Suprapubic skin (tissue), 4 donors: Measurements from ENCODE around the gene UCMA. TPM values are rescaled to one million over a fixed set of nuclear protein-coding genes. Genes with fewer than 3 reads are reported as not detected.

ENCODE experiments used
- DNase-seq, 2 donors: peaks; one replicate each; pipeline ENCODE4 v3.0.0-alpha.2; 2019; ENCODE audit warnings: low spot score in 2 of 2
- H3K27ac ChIP-seq: fragments of 200-600 bp; sonication (generic); one replicate; pipeline ENCODE4 v1.5.1; 2019
- H3K27me3 ChIP-seq: fragments of 200-600 bp; sonication (generic); one replicate; pipeline ENCODE4 v1.5.1; 2019
- H3K36me3 ChIP-seq: fragments of 200-600 bp; sonication (generic); one replicate; pipeline ENCODE4 v1.5.1; 2019
- H3K4me1 ChIP-seq: fragments of 200-600 bp; sonication (generic); one replicate; pipeline ENCODE4 v1.5.1; 2019
- H3K4me3 ChIP-seq: fragments of 200-600 bp; sonication (generic); one replicate; pipeline ENCODE4 v1.5.1; 2019; ENCODE audit warnings: mild to moderate bottlenecking
- H3K9me3 ChIP-seq: fragments of 200-600 bp; sonication (generic); one replicate; pipeline ENCODE4 v1.5.1; 2019
- CTCF ChIP-seq, 2 donors: fragments of 200-600 bp in 1 of 2; fragments of 450-650 bp in 1 of 2; sonication (generic) in 1 of 2; IDR thresholded peaks; one replicate each; pipeline ENCODE4 v1.5.1; 2016 to 2019; ENCODE audit warnings: antibody characterized with exemption in 2 of 2, mild to moderate bottlenecking in 1 of 2, moderate library complexity in 1 of 2
- EP300 ChIP-seq: sonication (generic); formaldehyde crosslinking; IDR thresholded peaks from one replicate; pipeline ENCODE4 v1.6.1; 2017; ENCODE audit warnings: antibody characterized with exemption
- POLR2A ChIP-seq, 2 donors: fragments of 450-650 bp; IDR thresholded peaks; one replicate each; pipeline ENCODE4 v1.6.1; 2017; ENCODE audit warnings: antibody characterized with exemption in 2 of 2, mild to moderate bottlenecking in 2 of 2, moderate library complexity in 2 of 2
- POLR2AphosphoS5 ChIP-seq, 3 donors: sonication (generic); formaldehyde crosslinking; IDR thresholded peaks; one replicate each; pipeline ENCODE4 v1.6.1; 2017; ENCODE audit warnings: antibody characterized with exemption in 3 of 3
- WGBS: methylation state at CpG from one replicate; pipeline ENCODE4 v1.1.5; 2018; 5-methylcytosine and 5-hydroxymethylcytosine counted together
- total RNA-seq, 4 donors: library from RNA; depleted of rRNA; stranded (reverse); fragments of >200 nt; gene quantifications; one replicate each; pipeline ENCODE4 v1.1.0, GENCODE V29; 2016

The UCMA gene
- total RNA-seq, 4 donors from 2014 or later: not detected

GRCh38 chr10:13173616-13174015, 60.6 kb downstream of the UCMA start:
- no peaks in the 10 kb centered on the region for H3K4me1 ChIP-seq
- H3K27ac ChIP-seq: no peak overlapping the region
- H3K9me3 ChIP-seq: no peaks in the 10 kb centered on the region
- H3K4me3 ChIP-seq: no peak overlapping the region
- no peaks in the 10 kb centered on the region for H3K36me3 ChIP-seq
- H3K27me3 ChIP-seq: no peaks in the 10 kb centered on the region
- no peak for TF ChIP-seq POLR2A (IDR thresholded peaks at IDR 0.05)
- no peak for TF ChIP-seq CTCF (IDR thresholded peaks at IDR 0.05)
- TF ChIP-seq EP300: no peak
- TF ChIP-seq POLR2AphosphoS5 (IDR thresholded peaks at IDR 0.05): no peak
- WGBS: 97% methylated on average over 2 of the region's 2 CpGs
- DNase-seq: no peak

Other genes starting within 250 kb of the UCMA start
- 100 to 1,000 TPM in 1 of 4 donors, 10 to 100 TPM in 3; 31.3 to 124 (median 60.2) TPM for gene CCDC3, start 232.7 kb downstream of the UCMA start, total RNA-seq
- 10 to 100 TPM; 43.7 to 75.6 (median 62.5) TPM for gene OPTN, start 134.2 kb downstream of the UCMA start, total RNA-seq
- 1 to 10 TPM in 3 of 4 donors, under 1 TPM in 1; 0.36 to 1.7 (median 1.2) TPM for gene MCM10, start 72.8 kb downstream of the UCMA start, total RNA-seq
- gene PHYH, start 65.7 kb upstream of the UCMA start, total RNA-seq: 10 to 100 TPM; 10.5 to 22.2 (median 13.3) TPM
- 10 to 100 TPM; 23.1 to 31.6 (median 25.4) TPM for gene SEPHS1, start 113.9 kb upstream of the UCMA start, total RNA-seq